Stomach (tissue), 4 donors: ENCODE data around the gene YIPF1.

Experiments used
- POLR2AphosphoS5 ChIP-seq, 3 donors: sonication (generic); formaldehyde crosslinking; IDR thresholded peaks; one replicate each; pipeline ENCODE4 v1.6.1; 2016; ENCODE audit warnings: antibody characterized with exemption in 3 of 3
- TF ChIP-seq, protein P1 (sequence below), 7 experiments: fragments of 450-650 bp in 4 of 7; fragments of 200-600 bp in 3 of 7; sonication (generic) in 3 of 7; IDR thresholded peaks; one replicate each; pipeline ENCODE4 v1.5.1; 2016 to 2019; ENCODE audit warnings: antibody characterized with exemption in 7 of 7, control low read depth in 2 of 7, mild to moderate bottlenecking in 1 of 7

DNA sequence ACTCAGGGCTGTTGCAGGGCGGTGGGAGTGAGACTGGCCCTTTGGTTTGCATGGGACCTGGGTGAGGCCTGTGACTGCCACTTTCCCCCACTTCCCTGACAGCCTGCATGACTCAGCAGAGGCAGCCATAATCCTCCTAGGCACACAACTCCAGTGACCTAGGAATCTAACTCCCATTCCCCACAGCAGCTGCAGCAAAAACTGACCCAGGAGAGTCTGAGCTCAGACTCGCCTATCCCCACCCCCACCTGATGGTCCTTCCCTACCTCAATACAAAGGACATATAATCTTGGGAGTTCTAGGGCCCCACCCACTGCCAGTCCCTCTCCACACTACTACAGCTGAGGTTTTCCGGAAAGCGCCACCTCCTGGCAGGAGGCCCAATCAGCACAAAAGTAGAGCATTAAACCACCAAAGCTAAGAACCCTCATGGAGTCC lies 78.2 kb downstream of the YIPF1 start:
- TF ChIP-seq, protein P1, sequence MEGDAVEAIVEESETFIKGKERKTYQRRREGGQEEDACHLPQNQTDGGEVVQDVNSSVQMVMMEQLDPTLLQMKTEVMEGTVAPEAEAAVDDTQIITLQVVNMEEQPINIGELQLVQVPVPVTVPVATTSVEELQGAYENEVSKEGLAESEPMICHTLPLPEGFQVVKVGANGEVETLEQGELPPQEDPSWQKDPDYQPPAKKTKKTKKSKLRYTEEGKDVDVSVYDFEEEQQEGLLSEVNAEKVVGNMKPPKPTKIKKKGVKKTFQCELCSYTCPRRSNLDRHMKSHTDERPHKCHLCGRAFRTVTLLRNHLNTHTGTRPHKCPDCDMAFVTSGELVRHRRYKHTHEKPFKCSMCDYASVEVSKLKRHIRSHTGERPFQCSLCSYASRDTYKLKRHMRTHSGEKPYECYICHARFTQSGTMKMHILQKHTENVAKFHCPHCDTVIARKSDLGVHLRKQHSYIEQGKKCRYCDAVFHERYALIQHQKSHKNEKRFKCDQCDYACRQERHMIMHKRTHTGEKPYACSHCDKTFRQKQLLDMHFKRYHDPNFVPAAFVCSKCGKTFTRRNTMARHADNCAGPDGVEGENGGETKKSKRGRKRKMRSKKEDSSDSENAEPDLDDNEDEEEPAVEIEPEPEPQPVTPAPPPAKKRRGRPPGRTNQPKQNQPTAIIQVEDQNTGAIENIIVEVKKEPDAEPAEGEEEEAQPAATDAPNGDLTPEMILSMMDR (IDR thresholded peaks at IDR 0.05): no peak
- TF ChIP-seq POLR2AphosphoS5 (IDR thresholded peaks at IDR 0.05): no peak
